ENCODE measurements around the gene PRRG4.
"Not testable (repeated sequence)": the region's sequence is repeated elsewhere in the genome, so short reads cannot be mapped to it uniquely, and the experiment has no call there.

Gene PRRG4

DNA sequence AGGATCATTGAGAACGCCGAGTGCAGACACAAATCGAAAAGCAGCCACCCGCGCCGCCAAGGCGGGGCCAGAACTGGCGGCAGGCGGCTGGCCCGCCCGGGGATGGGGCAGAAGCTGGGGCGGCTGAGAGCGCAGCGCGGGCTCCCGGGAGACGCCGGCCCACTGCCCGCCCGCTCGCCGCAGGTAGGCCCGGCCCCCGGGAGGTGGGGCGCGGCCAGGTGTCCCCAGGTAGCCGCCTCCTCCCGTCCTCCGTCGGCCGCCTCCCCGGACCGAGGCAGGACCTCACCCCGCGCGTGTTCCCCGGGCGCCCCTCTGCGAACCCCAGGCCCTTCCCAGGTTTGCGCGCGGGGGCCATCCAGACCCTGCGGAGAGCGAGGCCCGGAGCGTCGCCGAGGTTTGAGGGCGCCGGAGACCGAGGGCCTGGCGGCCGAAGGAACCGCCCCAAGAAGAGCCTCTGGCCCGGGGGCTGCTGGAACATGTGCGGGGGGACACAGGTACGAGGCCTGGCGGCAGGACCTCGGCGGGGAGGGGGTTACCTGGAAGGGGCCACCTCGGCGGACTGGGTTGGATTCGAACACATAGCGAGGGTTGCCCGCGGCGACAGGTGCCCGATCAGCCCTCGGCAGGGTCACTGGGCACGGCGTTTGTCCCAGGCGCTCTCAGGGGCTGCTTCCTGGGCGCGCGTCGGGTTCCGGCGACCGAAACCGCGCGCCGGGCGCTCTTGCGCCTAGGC is at the start of gene PRRG4:
PRRG4 (plus strand) TSS at position 248 of the 733 bp plus-strand sequence. CDS start 603 bp downstream, outside the sequence.
- DNase-seq = peak; percentile 58

DNA sequence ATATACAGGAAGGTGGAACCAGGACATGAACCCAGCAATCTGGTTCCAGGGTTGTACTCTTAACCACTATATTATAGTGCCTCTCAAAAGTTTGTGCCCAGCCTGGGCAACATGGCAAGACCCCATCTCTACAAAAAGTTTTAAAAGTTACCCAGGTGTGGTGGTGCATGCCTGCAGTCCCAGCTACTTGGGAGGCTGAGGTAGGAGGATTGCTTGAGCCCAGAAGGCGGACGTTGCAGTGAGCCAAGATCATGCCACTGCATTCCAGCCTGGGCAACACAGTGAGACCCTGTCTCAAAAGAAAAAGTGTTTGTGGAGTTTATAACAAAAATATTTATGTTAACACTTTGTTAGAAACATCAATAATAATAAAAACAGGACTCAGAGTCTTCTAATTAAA is 48.9 kb upstream of the PRRG4 start:
- not testable (repeated sequence) for DNase-seq

DNA sequence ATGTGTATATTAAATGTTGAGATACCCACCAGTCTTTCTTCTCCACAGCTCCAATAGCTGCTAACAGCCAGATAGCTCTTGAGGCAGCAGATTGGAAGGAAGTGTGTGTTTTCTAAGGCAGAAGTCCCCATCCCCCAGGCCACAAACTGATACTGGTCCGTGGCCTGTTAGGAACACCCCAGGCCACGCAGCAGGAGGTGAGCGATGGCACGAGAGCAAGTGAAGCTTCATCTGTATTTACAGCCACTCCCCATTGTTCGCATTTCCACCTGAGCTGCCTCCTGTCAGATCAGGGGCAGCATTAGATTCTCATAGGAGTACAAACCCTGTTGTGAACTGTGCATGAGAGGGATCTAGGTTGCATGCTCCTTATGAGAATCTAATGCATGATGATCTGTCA is 48.0 kb upstream of the PRRG4 start:
- no peak for DNase-seq

DNA sequence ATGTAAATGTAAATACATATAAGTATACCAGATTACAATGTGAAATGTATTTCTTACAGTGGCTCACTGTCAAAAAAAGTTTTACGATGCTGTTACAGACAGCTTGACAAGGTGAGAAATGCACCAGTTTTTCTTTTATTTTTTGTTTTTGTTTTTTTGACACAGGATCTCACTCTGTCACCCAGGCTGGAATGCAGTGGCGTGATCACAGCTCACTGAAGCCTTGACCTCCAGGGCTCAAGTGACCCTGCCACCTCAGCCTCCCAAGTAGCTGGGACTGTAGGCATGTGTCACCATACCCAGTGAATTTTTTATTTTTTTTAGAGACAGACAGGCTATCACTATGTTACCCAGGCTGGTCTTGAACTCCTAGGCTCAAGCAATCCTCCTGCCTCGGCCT is 44.5 kb upstream of the PRRG4 start:
- DNase-seq = no peak

DNA sequence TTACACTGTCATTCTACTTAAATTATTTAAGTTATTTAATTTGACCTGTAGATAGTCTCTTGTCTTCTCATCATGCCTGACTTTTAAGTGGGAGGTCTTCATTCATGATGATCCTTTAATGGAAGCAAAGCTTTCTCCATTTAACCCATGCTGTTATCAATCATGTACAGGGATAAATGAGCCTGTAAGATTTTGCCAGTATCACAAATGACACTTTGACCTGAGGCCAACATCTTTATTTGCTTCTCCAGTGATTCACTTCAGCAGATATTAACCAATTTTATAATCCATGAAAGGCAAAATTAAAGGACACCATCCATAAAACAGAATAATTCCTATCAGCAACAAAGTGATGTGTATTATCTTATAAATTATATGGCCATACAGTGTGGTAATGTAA is 42.9 kb upstream of the PRRG4 start:
- no peak for DNase-seq

DNA sequence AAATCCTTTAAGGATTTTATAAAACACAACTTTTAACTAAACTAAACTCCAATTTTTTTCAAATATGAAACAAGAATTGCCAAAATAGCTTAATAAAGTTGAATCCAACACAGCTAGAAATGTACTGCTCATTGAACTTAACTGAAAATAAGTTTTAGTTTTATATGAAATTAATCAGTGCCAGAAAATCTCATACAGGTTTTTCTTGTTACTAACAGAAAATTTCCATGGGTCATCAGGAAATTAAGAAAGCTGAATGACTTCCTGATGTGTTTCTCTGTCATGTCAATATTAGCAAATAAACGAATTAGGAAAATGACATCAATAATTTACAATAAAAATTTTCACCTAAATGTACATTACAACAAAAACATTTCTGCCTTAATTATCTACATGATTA is 38.8 kb upstream of the PRRG4 start:
- DNase-seq = no peak

DNA sequence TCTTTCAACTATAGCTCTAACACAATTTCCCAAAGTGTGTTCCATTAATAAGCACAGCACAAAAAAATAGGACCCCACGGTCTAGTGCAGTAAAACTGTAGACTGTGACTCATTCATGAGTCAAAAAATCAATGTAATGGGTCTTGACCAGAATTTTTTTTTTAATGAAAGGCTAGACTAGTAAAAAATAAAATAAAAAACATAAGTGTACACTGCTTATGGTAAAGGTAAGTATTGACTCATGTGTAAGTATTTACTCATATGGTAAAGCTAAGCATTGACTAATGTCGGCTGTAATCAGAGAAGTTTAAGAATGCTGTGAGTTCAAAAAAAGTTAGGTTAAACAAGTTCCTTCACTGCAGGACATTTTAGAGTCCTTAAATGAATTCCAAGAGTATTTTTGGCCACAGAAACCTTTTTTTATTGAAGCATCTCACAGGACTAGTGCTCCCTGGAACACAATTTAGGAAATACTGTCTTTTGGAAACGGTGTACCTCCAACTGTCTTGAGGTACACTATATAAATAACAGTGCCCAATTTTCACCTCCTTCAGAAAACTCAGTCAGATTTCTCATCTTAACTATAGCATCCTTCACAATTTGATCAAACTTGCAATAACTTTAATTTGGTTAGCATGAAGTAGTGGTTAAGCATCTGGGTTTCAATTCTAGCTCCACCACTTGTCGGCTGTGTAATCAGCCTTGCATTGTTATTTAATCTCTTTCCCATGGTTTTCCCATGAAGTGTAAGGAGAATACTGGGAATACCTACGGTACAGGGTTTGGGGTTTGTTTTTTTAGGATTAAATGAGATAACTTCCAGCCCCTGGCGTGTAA is 37.4 kb upstream of the PRRG4 start:
- DNase-seq = no peak

DNA sequence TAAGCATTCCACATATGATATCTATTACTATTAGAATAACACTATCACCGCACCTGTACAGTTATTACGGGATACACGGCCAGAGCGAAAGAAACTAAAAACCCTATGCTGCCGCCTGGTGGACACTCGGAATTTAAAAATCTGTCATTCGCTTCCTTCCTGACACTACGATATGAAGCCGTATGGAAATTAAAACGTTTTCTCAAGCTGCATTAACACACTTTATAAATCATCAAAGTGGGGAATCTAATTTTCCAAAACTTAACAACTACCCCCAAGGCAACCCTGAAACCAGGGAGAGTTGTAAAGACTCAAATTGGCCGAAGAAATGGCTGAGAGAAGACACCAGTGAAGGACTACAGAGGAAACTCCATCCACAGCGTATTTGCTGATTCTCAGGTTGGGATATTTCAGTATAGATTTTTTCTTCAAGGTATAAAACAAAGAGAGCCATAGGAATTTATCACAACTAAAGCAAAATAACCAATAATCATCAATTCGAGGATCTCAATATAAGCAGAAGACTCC is 36.7 kb upstream of the PRRG4 start:
- DNase-seq = no peak

DNA sequence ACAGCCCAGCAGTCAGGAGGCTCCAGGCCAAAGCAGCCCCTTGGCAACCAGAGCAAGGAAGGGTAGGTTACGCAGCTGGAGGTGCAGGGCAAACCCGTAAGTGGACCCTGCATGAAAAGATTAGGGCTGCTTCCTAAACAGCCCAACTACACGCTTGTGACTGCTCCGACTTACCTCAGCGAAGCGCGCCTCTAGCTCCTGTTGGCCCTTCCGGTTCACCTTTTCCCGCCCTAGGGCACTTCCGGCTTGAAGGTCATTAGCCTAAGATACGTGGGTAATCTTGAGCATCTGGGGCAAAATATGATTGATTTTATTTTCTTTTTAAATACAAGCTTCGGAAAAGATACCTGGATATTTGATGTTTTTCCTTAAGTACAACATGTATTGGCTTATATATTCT is 35.3 kb upstream of the PRRG4 start, which contains the start of gene CCDC73:
CCDC73 (minus strand) TSS at position 224 of the 400 bp plus-strand sequence. CDS start 34,419 bp downstream, outside the sequence.
- DNase-seq = no peak

DNA sequence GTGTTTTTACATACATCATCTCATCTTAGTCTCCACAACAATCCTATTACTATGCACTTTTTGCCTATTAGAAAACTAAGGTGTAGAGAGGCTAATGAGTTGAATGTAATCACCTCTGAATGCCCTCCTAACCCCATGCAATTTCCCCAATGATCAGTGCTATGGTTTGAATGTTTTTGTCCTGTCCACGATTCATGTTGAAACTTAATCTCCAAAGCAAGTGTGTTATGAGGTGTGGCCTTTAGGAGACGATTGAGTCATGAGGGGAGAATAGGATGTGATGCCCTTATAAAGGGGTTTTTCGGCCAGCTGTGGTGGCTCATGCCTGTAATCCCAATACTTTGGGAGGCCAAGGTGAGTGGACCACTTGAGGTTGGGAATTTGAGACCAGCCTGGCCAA is 33.3 kb upstream of the PRRG4 start:
- DNase-seq = no peak

DNA sequence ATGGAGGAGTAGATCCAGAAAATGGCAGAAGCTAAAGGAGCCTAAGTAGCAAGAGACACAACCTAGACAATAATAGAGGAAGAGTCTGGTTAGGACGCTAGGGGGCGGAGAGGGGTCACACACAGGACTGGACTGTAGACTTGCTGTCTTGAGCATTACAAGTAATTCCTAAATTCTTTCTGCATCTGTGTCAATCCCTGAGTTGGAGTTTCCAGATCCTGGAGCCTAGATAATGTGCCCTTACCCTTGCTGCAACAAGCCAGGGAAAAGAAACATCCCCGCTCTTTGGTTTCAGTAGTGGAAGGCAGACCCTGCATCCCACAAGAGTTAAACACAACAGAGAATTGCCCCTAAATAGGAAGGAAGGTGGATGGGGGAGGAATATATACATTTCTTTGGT is 20.4 kb upstream of the PRRG4 start:
- peak; percentile 62 for DNase-seq

DNA sequence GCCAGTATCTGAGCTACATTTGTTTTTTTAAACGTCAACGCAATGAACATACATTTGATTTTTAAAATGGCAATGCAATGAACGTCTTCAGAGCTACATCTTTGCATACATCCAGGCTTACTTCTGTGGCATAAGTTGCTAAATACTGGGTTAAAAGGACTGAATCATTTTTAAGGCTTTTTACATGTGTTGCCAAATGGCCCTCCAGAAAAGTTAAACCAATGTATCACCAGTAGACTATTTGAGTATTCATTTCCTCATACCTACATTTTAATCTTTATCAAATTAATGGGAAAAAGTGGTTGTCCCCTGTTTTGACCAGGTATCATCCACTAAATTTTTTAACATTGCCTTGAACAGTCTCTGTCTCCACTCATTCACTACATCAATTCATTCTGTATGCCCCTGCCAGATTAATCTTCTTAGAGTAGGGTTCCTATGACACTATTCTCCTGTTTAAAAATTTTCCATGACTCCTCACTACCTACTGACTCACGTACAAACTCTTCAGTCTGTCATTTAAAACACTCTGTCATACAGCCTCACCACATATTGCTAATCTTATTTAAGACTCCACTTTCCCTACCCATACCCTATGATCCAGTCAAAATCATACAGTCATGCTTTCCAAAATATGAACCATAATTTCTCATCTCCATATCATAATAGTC is 12.4 kb upstream of the PRRG4 start:
- DNase-seq = no peak

DNA sequence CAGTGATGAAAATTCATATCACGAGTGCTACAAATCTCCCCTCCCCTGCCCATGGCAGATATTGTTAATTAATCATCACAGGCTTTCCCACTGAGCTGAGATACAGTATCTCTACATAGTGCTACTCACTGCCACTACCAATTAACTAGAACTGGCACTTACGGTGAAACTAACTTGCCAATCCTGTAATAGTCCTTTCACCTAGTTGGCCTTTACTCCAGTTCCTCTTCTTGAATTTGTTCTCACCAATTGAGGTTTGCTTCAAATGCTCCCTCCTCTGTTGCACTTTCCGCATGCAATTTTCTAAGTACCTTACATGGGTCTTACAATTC is 11.9 kb upstream of the PRRG4 start:
- DNase-seq = no peak

DNA sequence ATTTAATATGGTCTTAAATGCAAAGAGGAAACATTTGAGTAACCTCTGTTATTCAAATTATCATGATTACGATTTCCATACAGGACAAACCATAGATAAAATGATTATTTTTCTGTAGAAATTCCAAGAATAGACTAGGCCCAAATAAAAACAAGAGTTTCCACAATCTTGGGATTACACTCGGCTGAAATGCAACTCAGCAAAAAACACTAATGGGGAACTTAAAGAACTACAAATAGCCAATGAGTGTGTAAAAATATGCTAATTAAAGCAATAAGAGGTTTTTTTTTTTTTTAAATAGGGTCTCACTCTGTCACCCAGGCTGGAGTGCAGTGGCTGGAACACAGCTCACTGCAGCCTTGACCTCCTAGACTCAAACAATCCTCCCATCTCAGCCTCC is 10.5 kb upstream of the PRRG4 start:
- no peak for DNase-seq

DNA sequence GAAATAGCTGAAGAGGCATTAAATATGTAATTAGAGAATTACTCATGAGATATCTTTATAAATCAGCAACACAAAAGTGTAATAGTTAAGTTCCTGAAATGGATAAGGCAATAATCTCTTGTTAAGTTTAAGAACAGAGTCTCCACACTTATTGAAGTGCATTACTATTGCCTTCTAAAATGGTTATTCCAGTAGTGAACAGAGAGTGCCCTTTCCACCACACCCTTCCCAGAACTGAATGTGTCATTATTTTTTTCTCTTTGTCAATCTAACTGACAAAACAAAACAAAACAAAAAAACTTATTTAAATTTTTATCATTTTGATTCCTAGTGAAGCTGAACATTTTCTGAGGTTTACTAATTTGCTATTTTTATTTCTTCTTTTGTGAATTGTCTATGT is 9.2 kb upstream of the PRRG4 start:
- DNase-seq = no peak

DNA sequence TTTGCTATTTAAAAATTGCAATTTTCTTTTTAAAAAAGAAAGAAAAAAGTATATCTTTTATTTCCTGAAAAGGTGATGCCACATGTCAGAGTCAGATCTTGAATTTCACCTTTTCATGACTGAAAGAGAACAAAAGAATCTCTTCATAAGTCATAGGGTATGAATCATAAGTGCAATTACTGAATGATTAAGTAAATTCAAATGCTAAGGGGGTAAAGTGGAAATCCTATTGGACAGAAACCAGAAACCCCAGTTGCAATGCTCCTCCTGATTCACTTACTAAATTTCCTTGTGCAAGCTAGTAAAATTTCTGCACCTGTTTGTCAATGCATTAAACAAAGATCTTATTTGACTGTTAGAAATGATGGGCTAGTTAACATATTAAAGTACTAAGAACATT is 8.2 kb upstream of the PRRG4 start:
- DNase-seq = no peak

DNA sequence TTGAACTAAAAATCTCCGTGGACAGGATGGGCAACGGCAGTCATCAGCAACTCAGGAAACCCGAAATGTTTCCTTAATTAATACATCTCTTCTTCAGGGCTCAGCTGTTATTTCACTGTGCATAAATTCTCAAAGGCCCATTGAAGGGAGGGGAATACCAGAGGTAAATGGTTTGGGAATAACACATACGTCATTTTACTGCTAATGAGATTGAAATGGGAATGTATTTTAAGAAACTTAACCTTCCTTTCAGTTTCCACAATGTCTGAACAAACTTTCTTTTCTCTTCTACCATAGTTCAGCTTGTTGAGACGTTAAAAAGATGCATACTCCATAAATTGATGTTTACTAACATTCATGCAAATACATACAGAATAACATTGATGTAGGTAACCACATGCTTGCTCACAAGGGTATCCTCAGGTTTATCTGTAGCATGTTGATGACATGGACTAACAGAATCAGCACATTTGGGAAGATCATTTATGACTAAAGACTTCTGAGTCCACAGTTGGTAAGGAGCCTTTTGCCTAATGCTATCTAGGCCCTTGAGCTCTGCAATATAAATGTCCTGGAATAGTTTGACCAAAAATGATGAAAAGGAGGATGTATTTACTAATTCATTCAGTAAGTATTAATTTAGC is 7.7 kb upstream of the PRRG4 start:
- no peak for DNase-seq

DNA sequence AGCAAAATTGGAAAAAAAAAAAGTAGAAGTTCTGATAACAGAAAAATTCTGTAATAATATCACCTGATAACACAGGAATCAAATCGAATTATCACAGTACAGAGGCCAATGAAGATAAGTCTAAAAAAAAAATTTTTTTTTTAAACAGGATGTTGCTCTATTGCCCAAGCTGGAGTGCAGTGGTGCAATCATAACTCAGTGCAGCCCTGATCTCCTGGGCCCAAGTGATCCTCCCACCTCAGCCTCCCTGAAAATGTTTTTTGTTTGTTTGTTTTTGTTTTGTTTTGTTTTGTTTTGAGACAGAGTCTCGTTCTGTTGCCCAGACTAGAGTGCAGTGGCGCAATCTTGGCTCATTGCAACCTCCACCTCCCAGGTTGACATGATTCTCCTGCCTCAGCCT is 6.1 kb upstream of the PRRG4 start:
- not testable (repeated sequence) for DNase-seq

DNA sequence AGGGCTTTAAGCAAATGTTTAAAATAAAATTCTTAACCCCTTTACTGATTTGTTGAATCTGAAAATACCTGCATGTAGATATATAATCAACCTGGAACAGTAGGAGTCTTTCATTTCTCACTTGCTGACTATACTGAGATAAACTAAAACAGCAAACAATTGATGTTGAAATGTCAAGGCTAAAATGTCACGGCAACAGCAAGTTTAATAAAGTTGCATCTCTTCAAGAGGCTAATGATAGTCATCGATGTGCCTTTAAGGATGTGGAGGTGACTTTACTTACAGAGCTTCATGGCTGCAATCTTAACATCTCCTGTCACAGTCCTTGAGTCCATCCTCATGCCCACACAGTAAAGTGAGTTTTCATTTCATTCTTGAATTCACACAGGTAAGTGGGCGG is 3.6 kb upstream of the PRRG4 start:
- DNase-seq = no peak

DNA sequence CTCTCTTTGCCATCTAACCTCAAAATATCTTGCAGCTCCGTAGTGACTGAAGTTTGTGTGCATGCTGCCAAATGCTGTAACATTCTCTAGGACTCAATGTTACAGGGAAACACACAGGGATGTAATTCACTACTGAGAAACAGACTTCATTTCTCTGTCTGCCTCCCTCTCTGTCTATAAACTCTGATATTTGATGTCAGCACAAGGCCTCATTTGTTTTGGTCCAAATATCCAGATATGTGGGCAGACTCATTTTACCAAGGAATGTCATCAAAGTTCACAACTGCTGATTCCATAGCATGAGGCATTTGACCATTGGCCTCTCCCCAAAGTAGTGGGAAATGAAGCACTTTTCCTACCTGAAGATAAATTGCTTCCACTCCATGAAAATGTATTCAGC is 2.5 kb upstream of the PRRG4 start:
- no peak for DNase-seq

DNA sequence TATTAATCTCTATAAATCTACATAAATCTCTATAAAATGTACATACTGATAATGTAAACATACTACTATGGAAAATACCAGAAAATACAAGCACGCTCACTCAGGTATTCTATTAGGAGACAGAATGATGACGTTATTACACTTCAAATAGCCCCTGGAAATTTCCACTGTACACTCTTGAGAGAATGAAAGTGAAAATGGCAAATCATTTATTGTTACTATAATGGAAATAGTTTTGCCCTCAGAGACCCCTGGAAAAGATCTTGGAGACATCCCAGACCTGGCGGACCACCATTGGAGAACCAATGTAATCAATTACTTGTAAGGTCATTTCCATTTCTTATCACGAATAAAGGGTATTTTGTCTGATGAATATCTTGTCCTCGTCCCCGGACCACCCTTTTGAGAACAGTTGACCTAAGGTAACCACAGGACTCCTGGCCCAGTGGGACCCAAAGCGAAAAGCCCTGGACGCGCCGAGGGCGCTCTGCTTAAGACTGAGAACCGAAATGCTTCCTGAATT is 509 bp upstream of the PRRG4 start:
- no peak for DNase-seq

DNA sequence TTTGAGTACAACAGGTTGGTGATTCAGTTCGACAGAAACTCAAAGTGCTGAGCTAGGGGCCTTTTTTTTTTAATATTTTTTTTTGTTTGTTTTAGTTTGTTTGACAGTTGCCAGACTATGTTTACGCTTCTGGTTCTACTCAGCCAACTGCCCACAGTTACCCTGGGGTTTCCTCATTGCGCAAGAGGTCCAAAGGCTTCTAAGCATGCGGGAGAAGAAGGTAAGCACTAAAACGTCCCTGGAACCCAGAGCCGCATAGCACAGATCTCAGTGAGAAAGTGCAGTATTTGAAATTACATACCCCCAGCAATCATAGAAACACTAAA is 649 bp downstream of the PRRG4 start:
- no peak for DNase-seq

DNA sequence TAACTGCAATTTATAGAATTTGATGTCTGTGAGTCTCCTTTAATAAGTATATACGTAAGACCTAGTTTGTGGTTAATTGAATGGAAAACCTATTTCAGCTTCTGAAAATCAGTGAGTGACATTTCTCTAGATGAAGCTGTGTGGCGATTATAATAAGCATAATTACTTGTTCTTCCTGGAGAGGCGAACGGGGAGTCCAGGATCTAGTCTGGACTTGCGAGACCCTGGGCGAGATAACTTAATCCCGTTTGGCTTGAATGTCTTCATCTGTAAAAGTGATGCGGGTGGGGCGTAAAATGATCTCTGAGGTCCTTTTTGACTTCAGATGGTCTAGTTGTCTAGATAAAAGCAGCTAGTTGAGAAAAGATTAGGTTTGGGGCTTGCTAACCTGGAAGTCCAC is 1.1 kb downstream of the PRRG4 start:
- DNase-seq = no peak

All from GDM1 (cell line).